Glutamatergic neuron (in vitro differentiated cells): ENCODE measurements around the gene ZNF100. TPM values are rescaled to one million over a fixed set of nuclear protein-coding genes. Genes with fewer than 3 reads are reported as not detected.
"Not testable (repeated sequence)": the region's sequence is repeated elsewhere in the genome, so short reads cannot be mapped to it uniquely, and the experiment has no call there.

ENCODE experiments used
- DNase-seq: peaks from one replicate; pipeline ENCODE4 v3.0.0; 2022
- H3K27ac Mint-ChIP-seq: one replicate; pipeline ENCODE4 v1.8.0; 2020; ENCODE audit warnings: mild to moderate bottlenecking, mixed read lengths, inconsistent platforms; ENCODE audit not compliant: unreplicated experiment
- H3K27me3 Mint-ChIP-seq: one replicate; pipeline ENCODE4 v1.8.0; 2020; ENCODE audit warnings: mild to moderate bottlenecking, moderate library complexity, mixed read lengths, inconsistent platforms; ENCODE audit not compliant: unreplicated experiment
- H3K36me3 Mint-ChIP-seq: one replicate; pipeline ENCODE4 v1.8.0; 2020; ENCODE audit warnings: mild to moderate bottlenecking, mixed read lengths, inconsistent platforms; ENCODE audit not compliant: unreplicated experiment
- H3K4me1 Mint-ChIP-seq: one replicate; pipeline ENCODE4 v1.8.0; 2020; ENCODE audit warnings: mild to moderate bottlenecking, low read depth, mixed read lengths, inconsistent platforms; ENCODE audit not compliant: unreplicated experiment
- H3K4me3 Mint-ChIP-seq: one replicate; pipeline ENCODE4 v1.8.0; 2020; ENCODE audit warnings: mild to moderate bottlenecking, mixed read lengths, inconsistent platforms; ENCODE audit not compliant: unreplicated experiment
- H3K9me3 Mint-ChIP-seq: one replicate; pipeline ENCODE4 v1.8.0; 2020; ENCODE audit warnings: mild to moderate bottlenecking, moderate library complexity, mixed read lengths, inconsistent platforms; ENCODE audit not compliant: unreplicated experiment
- CTCF ChIP-seq: fragments of 200-600 bp; sonication (generic); IDR thresholded peaks from one replicate; pipeline ENCODE4 v1.5.0; 2021; ENCODE audit not compliant: partially characterized antibody, unreplicated experiment
- total RNA-seq: library from RNA; stranded (reverse); fragmentation: NEBNext Ultra II Directional; extraction: Animal tissue kit (Norgen Biotek cat#: 25700); gene quantifications from one replicate; pipeline ENCODE4 v1.2.1, GENCODE V29; 2021; ENCODE audit not compliant: unreplicated experiment

Gene ZNF100
- total RNA-seq, 1 donor from 2014 or later = 29.0 TPM

DNA sequence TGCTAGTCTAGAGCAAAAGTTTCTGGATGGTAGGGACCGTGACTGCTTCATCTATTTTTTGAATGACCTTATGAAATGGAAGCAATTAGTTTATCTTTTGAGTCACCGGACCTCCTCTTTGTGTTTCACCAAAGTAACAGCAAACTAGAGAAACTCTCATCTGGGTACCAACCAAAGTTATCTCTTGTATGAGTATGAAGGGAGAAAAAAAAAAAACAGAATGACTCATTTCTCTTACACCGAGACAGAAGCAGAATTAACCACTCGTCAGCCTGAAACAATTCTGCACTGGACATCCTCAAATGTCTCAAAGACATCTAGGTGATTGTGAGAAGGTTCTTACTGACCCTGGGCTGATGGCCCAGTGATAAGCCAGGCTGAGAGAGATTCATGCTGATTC lies 18.3 kb downstream of the ZNF100 start:
- no peak overlapping the region for H3K4me3 Mint-ChIP-seq
- H3K9me3 Mint-ChIP-seq = no peaks in the 10 kb centered on the region
- no peak for TF ChIP-seq CTCF
- no peak for DNase-seq
- no peaks in the 10 kb centered on the region for H3K4me1 Mint-ChIP-seq
- no peak overlapping the region for H3K27ac Mint-ChIP-seq
- H3K36me3 Mint-ChIP-seq = peaks cover 5% of the 10 kb centered on the region
- H3K27me3 Mint-ChIP-seq = no peaks in the 10 kb centered on the region

DNA sequence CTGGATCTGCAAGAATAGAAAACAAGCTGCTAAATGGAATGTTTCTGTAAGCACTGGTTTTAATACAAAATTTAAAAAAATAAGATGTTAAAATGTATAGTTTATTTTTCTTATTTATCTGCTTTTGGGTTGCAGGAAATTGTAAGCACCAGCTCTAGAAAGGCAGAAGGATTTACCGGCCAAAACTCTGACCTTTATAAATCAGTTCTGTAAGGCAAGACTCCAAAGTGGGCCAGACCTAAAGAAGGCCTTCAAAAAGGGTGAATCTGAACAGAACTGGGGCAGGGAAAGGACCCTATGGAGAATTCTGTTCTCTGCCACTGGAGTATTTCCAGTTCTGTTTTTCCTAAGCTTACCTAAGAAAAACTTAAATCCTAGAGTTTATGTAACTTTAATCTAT lies 19.3 kb downstream of the ZNF100 start:
- DNase-seq = no peak
- Mint-ChIP-seq H3K4me3 (no peak overlapping the region), H3K27ac (no peak overlapping the region), H3K36me3 (peaks cover 5% of the 10 kb centered on the region), H3K9me3 (no peaks in the 10 kb centered on the region), H3K27me3 (no peaks in the 10 kb centered on the region), H3K4me1 (no peaks in the 10 kb centered on the region)
- no peak for TF ChIP-seq CTCF

- Mint-ChIP-seq H3K36me3 (peaks cover 21% of the 10 kb centered on the region), H3K27ac (no peak overlapping the region), H3K4me3 (no peak overlapping the region), H3K27me3 (no peaks in the 10 kb centered on the region), H3K4me1 (no peaks in the 10 kb centered on the region), H3K9me3 (no peaks in the 10 kb centered on the region)
- TF ChIP-seq CTCF = no peak
- DNase-seq = no peak
Measured at GRCh38 chr19:21740559-21740958, 26.8 kb downstream of the ZNF100 start.

DNA sequence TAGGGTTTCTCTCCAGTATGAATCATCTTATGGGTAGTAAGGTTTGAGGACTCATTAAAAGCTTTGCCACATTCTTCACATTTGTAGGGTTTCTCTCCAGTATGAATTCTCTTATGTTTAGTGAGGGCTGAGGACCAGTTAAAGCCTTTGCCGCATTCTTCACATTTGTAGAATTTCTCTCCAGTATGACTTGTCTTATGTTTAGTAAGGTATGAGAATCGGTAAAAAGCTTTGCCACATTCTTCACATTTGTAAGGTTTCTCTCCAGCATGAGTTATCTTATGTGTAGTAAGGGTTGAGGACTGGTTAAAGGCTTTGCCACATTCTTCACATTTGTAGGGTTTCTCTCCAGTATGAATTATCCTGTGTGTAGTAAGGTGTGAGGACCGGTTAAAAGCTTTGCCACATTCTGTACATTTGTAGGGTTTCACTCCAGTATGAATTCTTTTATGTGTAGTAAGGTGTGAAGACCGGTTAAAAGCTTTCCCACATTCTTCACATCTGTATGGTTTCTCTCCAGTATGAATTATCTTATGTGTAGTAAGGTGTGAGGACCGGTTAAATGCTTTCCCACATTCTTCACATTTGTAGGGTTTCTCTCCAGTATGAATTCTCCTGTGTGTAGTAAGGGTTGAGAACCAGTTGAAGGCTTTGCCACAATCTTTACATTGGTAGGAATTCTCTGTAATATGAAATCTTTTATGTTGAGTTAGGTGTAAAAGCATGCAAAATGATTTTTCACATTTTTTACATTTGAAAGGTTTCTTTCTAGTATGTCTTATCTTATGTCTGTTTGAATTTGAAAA lies 40.2 kb downstream of the ZNF100 start:
- H3K4me1 Mint-ChIP-seq, H3K27ac Mint-ChIP-seq, H3K4me3 Mint-ChIP-seq, DNase-seq, H3K27me3 Mint-ChIP-seq: not testable (repeated sequence)
- peaks cover 46% of the 10 kb centered on the region for H3K36me3 Mint-ChIP-seq
- H3K9me3 Mint-ChIP-seq = peaks cover 20% of the 10 kb centered on the region

GRCh38 chr19:21713761-21714160 lies 53.6 kb downstream of the ZNF100 start:
- no peak for DNase-seq
- Mint-ChIP-seq H3K4me3 (no peak overlapping the region), H3K36me3 (peaks cover 4% of the 10 kb centered on the region), H3K27ac (no peak overlapping the region), H3K9me3 (no peaks in the 10 kb centered on the region), H3K27me3 (peaks cover 3% of the 10 kb centered on the region), H3K4me1 (no peaks in the 10 kb centered on the region)
- no peak for TF ChIP-seq CTCF
